HepG2 (cell line): ENCODE results near the gene SLC25A47. TPM values are rescaled to one million over a fixed set of nuclear protein-coding genes. Genes with fewer than 3 reads are reported as not detected.

Experiments
- ERF ChIP-seq: IDR thresholded peaks from 2 replicates; pipeline ENCODE4 v1.6.1; 2018; ENCODE audit warnings: missing biosample characterization, missing genetic modification reagents
- GZF1 ChIP-seq: sonication (generic); formaldehyde crosslinking; IDR thresholded peaks from 2 replicates; pipeline ENCODE4 v1.5.1; 2020; ENCODE audit warnings: mild to moderate bottlenecking, missing genetic modification reagents
- MED8 ChIP-seq: sonication (generic); formaldehyde crosslinking; IDR thresholded peaks from 2 replicates; pipeline ENCODE4 v1.8.1; 2023; ENCODE audit warnings: mild to moderate bottlenecking, missing genetic modification reagents; ENCODE audit not compliant: insufficient replicate concordance
- NFYC ChIP-seq: IDR thresholded peaks from 2 replicates; pipeline ENCODE4 v1.6.1; 2016; ENCODE audit warnings: missing genetic modification reagents, missing compliant biosample characterization
- REL ChIP-seq: sonication (generic); formaldehyde crosslinking; conservative IDR thresholded peaks from 2 replicates; pipeline ENCODE4 v1.8.0; 2022; ENCODE audit warnings: mild to moderate bottlenecking, missing genetic modification reagents, moderate library complexity
- ZC3H4 ChIP-seq: sonication (generic); formaldehyde crosslinking; IDR thresholded peaks from 2 replicates; pipeline ENCODE4 v1.4.0; 2020; ENCODE audit warnings: missing genetic modification reagents, borderline replicate concordance
- ZNF549 ChIP-seq: sonication (generic); formaldehyde crosslinking; IDR thresholded peaks from 2 replicates; pipeline ENCODE4 v1.5.0; 2020; ENCODE audit warnings: missing genetic modification reagents
- polyA plus RNA-seq, 8 experiments: library from polyadenylated mRNA; depleted of rRNA in 3 of 8; stranded (reverse) in 7 of 8; unstranded in 1 of 8; fragments of >200 nt; fragmentation: Illumina TruSeq in 4 of 8; extraction: Trizol in 4 of 8; gene quantifications; 2 replicates each; pipeline versions ENCODE4 v1.2.1 to v1.2.3, GENCODE V29; 2011 to 2016; ENCODE audit warnings: low read depth in 4 of 8, missing spikeins in 1 of 8, mixed read lengths in 1 of 8; ENCODE audit not compliant: insufficient read depth in 1 of 8
- total RNA-seq, 5 experiments: library from RNA; depleted of rRNA; stranded (reverse); fragments of >200 nt; fragmentation: Illumina TruSeq; extraction: Trizol; gene quantifications; 2 replicates each; pipeline ENCODE4 v1.2.3, GENCODE V29; 2016; ENCODE audit warnings: low read depth in 1 of 5
- TF ChIP-seq, protein P1 (sequence below): sonication (generic); formaldehyde crosslinking; IDR thresholded peaks from 2 replicates; pipeline ENCODE4 v1.8.0; 2022; ENCODE audit warnings: missing genetic modification reagents, mild to moderate bottlenecking, moderate library complexity, borderline replicate concordance
- TF ChIP-seq, protein P2 (sequence below): sonication (generic); formaldehyde crosslinking; IDR thresholded peaks from 2 replicates; pipeline ENCODE4 v1.5.0; 2020; ENCODE audit warnings: missing genetic modification reagents
- TF ChIP-seq, protein P3 (sequence below), 2 experiments: sonication (generic) in 1 of 2; formaldehyde crosslinking in 1 of 2; IDR thresholded peaks; 2 replicates each; pipeline versions ENCODE4 v1.4.0 to v1.6.1; 2018 to 2020; ENCODE audit warnings: missing genetic modification reagents in 2 of 2, borderline replicate concordance in 1 of 2, low read depth in 1 of 2, mild to moderate bottlenecking in 1 of 2, missing biosample characterization in 1 of 2

SLC25A47 gene
- total and polyA plus RNA-seq, 2 of the 13 experiments (the other 11 are each of a cell fraction or from before 2014, with no cell fraction given): 1.0 to 1.7 TPM

DNA sequence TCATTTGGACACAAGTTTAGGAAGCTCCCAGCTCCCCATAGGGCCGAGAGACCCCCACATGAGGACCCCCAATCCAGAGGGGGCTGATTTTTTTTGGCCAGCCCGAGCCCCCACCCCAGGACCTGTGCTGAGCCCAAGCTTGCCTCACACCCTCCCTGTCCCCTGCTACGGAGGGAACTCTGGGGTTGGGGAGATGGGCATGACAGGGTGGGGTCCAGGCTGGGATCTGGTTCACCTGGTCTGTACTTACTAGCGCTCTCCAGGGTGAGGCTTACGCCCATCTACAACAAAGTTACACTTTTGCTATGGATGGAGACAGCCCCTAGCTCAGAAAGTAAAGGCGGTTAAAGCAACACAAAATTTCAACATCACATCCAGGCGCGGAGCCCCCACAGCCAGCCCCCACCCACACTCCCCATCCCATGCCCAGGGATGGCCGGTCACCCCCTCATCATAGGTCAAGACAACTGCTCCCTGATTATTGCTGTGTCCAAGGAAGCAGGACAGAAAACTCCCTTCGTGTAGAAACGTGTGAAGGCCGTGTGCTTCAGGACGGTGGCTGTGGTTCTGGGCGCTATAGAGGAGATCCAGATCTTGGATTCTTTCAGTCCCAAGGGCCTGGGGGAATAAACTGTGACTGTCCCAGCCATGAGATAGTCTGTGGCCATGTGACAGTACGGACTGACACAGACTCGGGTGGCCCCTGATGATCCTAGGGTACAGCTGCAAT, 27.6 kb upstream of the SLC25A47 start (continued):
- TF ChIP-seq, protein P1, sequence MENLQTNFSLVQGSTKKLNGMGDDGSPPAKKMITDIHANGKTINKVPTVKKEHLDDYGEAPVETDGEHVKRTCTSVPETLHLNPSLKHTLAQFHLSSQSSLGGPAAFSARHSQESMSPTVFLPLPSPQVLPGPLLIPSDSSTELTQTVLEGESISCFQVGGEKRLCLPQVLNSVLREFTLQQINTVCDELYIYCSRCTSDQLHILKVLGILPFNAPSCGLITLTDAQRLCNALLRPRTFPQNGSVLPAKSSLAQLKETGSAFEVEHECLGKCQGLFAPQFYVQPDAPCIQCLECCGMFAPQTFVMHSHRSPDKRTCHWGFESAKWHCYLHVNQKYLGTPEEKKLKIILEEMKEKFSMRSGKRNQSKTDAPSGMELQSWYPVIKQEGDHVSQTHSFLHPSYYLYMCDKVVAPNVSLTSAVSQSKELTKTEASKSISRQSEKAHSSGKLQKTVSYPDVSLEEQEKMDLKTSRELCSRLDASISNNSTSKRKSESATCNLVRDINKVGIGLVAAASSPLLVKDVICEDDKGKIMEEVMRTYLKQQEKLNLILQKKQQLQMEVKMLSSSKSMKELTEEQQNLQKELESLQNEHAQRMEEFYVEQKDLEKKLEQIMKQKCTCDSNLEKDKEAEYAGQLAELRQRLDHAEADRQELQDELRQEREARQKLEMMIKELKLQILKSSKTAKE: no peak
- no peak for TF ChIP-seq GZF1 (CRISPR knock-in tag)
- TF ChIP-seq MED8: no peak
- no peak for TF ChIP-seq REL (CRISPR knock-in tag)
- TF ChIP-seq, protein P2, sequence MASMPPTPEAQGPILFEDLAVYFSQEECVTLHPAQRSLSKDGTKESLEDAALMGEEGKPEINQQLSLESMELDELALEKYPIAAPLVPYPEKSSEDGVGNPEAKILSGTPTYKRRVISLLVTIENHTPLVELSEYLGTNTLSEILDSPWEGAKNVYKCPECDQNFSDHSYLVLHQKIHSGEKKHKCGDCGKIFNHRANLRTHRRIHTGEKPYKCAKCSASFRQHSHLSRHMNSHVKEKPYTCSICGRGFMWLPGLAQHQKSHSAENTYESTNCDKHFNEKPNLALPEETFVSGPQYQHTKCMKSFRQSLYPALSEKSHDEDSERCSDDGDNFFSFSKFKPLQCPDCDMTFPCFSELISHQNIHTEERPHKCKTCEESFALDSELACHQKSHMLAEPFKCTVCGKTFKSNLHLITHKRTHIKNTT (CRISPR knock-in tag): no peak
- no peak for TF ChIP-seq ZC3H4 (CRISPR knock-in tag)
- TF ChIP-seq ERF (CRISPR knock-in tag): no peak
- TF ChIP-seq ZNF549 (CRISPR knock-in tag): no peak
- TF ChIP-seq, protein P3, sequence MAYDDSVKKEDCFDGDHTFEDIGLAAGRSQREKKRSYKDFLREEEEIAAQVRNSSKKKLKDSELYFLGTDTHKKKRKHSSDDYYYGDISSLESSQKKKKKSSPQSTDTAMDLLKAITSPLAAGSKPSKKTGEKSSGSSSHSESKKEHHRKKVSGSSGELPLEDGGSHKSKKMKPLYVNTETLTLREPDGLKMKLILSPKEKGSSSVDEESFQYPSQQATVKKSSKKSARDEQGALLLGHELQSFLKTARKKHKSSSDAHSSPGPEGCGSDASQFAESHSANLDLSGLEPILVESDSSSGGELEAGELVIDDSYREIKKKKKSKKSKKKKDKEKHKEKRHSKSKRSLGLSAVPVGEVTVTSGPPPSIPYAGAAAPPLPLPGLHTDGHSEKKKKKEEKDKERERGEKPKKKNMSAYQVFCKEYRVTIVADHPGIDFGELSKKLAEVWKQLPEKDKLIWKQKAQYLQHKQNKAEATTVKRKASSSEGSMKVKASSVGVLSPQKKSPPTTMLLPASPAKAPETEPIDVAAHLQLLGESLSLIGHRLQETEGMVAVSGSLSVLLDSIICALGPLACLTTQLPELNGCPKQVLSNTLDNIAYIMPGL (CRISPR knock-in tag; IDR thresholded peaks at IDR 0.05; ENCODE audit: borderline replicate concordance in 1 of 2, low read depth in 1 of 2): no peak
- no peak for TF ChIP-seq NFYC (CRISPR knock-in tag)
